NCI-H2227 (cell line): ENCODE data around the gene CLUH.

Experiments
- DNase-seq: peaks from one replicate; lab custom pipeline; 2025; ENCODE audit not compliant: unreplicated experiment; lab: John Stamatoyannopoulos, UW

Gene CLUH

GRCh38 chr17:2711608-2712299 lies at the start of gene CLUH:
TSS of gene CLUH (minus strand) at chr17:2711764. CDS start at chr17:2711661, 103 bp downstream.
- peak; percentile 93 for DNase-seq

GRCh38 chr17:2758870-2759269 lies 47.3 kb upstream of the CLUH start:
- DNase-seq: no peak

GRCh38 chr17:2755891-2756724 lies 44.5 kb upstream of the CLUH start:
- no peak for DNase-seq

GRCh38 chr17:2751491-2751890 lies 39.9 kb upstream of the CLUH start:
- DNase-seq: no peak

- DNase-seq: no peak
Measured at GRCh38 chr17:2750721-2751120, 39.2 kb upstream of the CLUH start.

- peak; percentile 77 for DNase-seq
Measured at GRCh38 chr17:2749784-2750181, 38.2 kb upstream of the CLUH start.

- peak; percentile 66 for DNase-seq
Measured at GRCh38 chr17:2749058-2749783, 37.7 kb upstream of the CLUH start, which contains the start of gene CCDC92B. TSS of gene CCDC92B (minus strand) at chr17:2749652. CDS start at chr17:2735145, 14,507 bp downstream.

- DNase-seq: no peak
Measured at GRCh38 chr17:2745317-2746037, 33.9 kb upstream of the CLUH start.

GRCh38 chr17:2737693-2738092 lies 26.1 kb upstream of the CLUH start:
- DNase-seq: no peak

- DNase-seq: peak; percentile 25
Measured at GRCh38 chr17:2736956-2737355, 25.4 kb upstream of the CLUH start.

- no peak for DNase-seq
Measured at GRCh38 chr17:2735896-2736295, 24.3 kb upstream of the CLUH start.

GRCh38 chr17:2734939-2735338 lies 23.4 kb upstream of the CLUH start:
- no peak for DNase-seq

- no peak for DNase-seq
Measured at GRCh38 chr17:2731807-2732206, 20.2 kb upstream of the CLUH start.

- no peak for DNase-seq
Measured at GRCh38 chr17:2730764-2731353, 19.3 kb upstream of the CLUH start.

- no peak for DNase-seq
Measured at GRCh38 chr17:2724784-2725164, 13.2 kb upstream of the CLUH start.

- no peak for DNase-seq
Measured at GRCh38 chr17:2723997-2724783, 12.6 kb upstream of the CLUH start.

- no peak for DNase-seq
Measured at GRCh38 chr17:2723505-2723996, 12.0 kb upstream of the CLUH start.

- no peak for DNase-seq
Measured at GRCh38 chr17:2722611-2723010, 11.0 kb upstream of the CLUH start.

GRCh38 chr17:2721603-2722002 lies 10.0 kb upstream of the CLUH start:
- DNase-seq: no peak

- DNase-seq: no peak
Measured at GRCh38 chr17:2719861-2720260, 8.3 kb upstream of the CLUH start.
